Measurements from ENCODE around the gene COMT. TPM values are rescaled to one million over a fixed set of nuclear protein-coding genes. Genes with fewer than 3 reads are reported as not detected.

COMT gene
- total and polyA plus RNA-seq, 9 of the 15 experiments (the other 6 are each of a cell fraction or from before 2014, with no cell fraction given) = 12.5 to 351 (median 155) TPM

GRCh38 chr22:19986410-19987341 is 45.1 kb downstream of the COMT start (continued):
- TF ChIP-seq, protein P1, sequence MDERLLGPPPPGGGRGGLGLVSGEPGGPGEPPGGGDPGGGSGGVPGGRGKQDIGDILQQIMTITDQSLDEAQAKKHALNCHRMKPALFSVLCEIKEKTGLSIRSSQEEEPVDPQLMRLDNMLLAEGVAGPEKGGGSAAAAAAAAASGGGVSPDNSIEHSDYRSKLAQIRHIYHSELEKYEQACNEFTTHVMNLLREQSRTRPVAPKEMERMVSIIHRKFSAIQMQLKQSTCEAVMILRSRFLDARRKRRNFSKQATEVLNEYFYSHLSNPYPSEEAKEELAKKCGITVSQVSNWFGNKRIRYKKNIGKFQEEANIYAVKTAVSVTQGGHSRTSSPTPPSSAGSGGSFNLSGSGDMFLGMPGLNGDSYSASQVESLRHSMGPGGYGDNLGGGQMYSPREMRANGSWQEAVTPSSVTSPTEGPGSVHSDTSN (CRISPR knock-in tag; IDR thresholded peaks at IDR 0.05; ENCODE audit: low read depth) = 0 out of 2 replicates have a peak, but pooled peaks have one; percentile 25
- TF ChIP-seq, protein P1 (tag; conservative IDR thresholded peaks at IDR 0.05; ENCODE audit: low read depth) = no peak
- TF ChIP-seq, protein P2, sequence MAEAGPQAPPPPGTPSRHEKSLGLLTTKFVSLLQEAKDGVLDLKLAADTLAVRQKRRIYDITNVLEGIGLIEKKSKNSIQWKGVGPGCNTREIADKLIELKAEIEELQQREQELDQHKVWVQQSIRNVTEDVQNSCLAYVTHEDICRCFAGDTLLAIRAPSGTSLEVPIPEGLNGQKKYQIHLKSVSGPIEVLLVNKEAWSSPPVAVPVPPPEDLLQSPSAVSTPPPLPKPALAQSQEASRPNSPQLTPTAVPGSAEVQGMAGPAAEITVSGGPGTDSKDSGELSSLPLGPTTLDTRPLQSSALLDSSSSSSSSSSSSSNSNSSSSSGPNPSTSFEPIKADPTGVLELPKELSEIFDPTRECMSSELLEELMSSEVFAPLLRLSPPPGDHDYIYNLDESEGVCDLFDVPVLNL (CRISPR knock-in tag; IDR thresholded peaks at IDR 0.05; ENCODE audit: low read depth) = no peak
- TF ChIP-seq MTA1 (IDR thresholded peaks at IDR 0.05; ENCODE audit: borderline replicate concordance) = no peak
- TF ChIP-seq, protein P3, sequence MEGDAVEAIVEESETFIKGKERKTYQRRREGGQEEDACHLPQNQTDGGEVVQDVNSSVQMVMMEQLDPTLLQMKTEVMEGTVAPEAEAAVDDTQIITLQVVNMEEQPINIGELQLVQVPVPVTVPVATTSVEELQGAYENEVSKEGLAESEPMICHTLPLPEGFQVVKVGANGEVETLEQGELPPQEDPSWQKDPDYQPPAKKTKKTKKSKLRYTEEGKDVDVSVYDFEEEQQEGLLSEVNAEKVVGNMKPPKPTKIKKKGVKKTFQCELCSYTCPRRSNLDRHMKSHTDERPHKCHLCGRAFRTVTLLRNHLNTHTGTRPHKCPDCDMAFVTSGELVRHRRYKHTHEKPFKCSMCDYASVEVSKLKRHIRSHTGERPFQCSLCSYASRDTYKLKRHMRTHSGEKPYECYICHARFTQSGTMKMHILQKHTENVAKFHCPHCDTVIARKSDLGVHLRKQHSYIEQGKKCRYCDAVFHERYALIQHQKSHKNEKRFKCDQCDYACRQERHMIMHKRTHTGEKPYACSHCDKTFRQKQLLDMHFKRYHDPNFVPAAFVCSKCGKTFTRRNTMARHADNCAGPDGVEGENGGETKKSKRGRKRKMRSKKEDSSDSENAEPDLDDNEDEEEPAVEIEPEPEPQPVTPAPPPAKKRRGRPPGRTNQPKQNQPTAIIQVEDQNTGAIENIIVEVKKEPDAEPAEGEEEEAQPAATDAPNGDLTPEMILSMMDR (IDR thresholded peaks at IDR 0.05 in 2 of 3, conservative IDR thresholded peaks at IDR 0.05 in 1 of 3; ENCODE audit: insufficient read depth in 2 of 3, low read depth in 1 of 3, low read length in 3 of 3) = peak in 2 of 3 experiments; percentile 14 to 20; a peak in 1 of 6 replicates
- TF ChIP-seq, protein P4, sequence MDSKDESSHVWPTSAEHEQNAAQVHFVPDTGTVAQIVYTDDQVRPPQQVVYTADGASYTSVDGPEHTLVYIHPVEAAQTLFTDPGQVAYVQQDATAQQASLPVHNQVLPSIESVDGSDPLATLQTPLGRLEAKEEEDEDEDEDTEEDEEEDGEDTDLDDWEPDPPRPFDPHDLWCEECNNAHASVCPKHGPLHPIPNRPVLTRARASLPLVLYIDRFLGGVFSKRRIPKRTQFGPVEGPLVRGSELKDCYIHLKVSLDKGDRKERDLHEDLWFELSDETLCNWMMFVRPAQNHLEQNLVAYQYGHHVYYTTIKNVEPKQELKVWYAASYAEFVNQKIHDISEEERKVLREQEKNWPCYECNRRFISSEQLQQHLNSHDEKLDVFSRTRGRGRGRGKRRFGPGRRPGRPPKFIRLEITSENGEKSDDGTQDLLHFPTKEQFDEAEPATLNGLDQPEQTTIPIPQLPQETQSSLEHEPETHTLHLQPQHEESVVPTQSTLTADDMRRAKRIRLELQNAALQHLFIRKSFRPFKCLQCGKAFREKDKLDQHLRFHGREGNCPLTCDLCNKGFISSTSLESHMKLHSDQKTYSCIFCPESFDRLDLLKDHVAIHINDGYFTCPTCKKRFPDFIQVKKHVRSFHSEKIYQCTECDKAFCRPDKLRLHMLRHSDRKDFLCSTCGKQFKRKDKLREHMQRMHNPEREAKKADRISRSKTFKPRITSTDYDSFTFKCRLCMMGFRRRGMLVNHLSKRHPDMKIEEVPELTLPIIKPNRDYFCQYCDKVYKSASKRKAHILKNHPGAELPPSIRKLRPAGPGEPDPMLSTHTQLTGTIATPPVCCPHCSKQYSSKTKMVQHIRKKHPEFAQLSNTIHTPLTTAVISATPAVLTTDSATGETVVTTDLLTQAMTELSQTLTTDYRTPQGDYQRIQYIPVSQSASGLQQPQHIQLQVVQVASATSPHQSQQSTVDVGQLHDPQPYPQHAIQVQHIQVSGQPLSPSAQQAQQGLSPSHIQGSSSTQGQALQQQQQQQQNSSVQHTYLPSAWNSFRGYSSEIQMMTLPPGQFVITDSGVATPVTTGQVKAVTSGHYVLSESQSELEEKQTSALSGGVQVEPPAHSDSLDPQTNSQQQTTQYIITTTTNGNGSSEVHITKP (IDR thresholded peaks at IDR 0.05; ENCODE audit: partially characterized antibody) = peak; percentile 37
- TF ChIP-seq GATAD2A (IDR thresholded peaks at IDR 0.05) = peak; percentile 100
- peak; percentile 95 for TF ChIP-seq PHF20 (IDR thresholded peaks at IDR 0.05; ENCODE audit: partially characterized antibody)
- no peak for TF ChIP-seq ELF1 (tag; IDR thresholded peaks at IDR 0.05)
- no peak for TF ChIP-seq C11orf30 (IDR thresholded peaks at IDR 0.05; ENCODE audit: low read depth)
- TF ChIP-seq NUFIP1 (IDR thresholded peaks at IDR 0.05; ENCODE audit: partially characterized antibody) = peak; percentile 64
- TF ChIP-seq THAP12 (CRISPR knock-in tag; IDR thresholded peaks at IDR 0.05) = peak; percentile 76; the same call in 1 of the 2 replicates
- TF ChIP-seq ZBTB7A (IDR thresholded peaks at IDR 0.05; ENCODE audit: borderline replicate concordance, control insufficient read depth, low read depth, low read length) = peak; percentile 98
- TF ChIP-seq ZNF239 (CRISPR knock-in tag; IDR thresholded peaks at IDR 0.05) = no peak
